OCI-LY7 (cell line): ENCODE measurements around the gene NR5A2. TPM values are rescaled to one million over a fixed set of nuclear protein-coding genes. Genes with fewer than 3 reads are reported as not detected.
"Not testable (repeated sequence)": the region's sequence is repeated elsewhere in the genome, so short reads cannot be mapped to it uniquely, and the experiment has no call there.

Source experiments
- BruUV-seq: library from RNA; stranded (reverse); fragments of 400-500 nt; replicated peaks from 2 replicates; lab custom pipeline; 2021; lab: Mats Ljungman, UMichigan
- CTCF ChIA-PET: fragments of 300-600 bp; sonication (Branson Sonifier 250); formaldehyde crosslinking; loops from one replicate; lab custom pipeline; 2022; ENCODE audit warnings: antibody characterized with exemption; ENCODE audit not compliant: unreplicated experiment; lab: Charles Lee
- POLR2A ChIA-PET: fragments of 300-600 bp; sonication (Branson Sonifier 250); formaldehyde crosslinking; loops from one replicate; lab custom pipeline; 2022; ENCODE audit warnings: antibody characterized with exemption; lab: Charles Lee
- DNase-seq: peaks from one replicate; pipeline ENCODE4 v3.0.0-alpha.2; 2015; ENCODE audit warnings: low spot score
- H2AFZ ChIP-seq: fragments of 200-600 bp; sonication (generic), shearing (Covaris generic); 2 replicates; pipeline ENCODE4 v1.6.1; 2014; ENCODE audit warnings: mild to moderate bottlenecking, antibody characterized with exemption, low read length, moderate library complexity
- H3K27ac ChIP-seq: fragments of 200-600 bp; sonication (generic); 2 replicates; pipeline ENCODE4 v1.5.1; 2014; ENCODE audit warnings: mixed run types, low read depth, mild to moderate bottlenecking, moderate library complexity, low read length, inconsistent platforms; ENCODE audit not compliant: poor library complexity, severe bottlenecking
- H3K36me3 ChIP-seq: fragments of 200-600 bp; sonication (generic); 2 replicates; pipeline ENCODE4 v1.6.1; 2014; ENCODE audit warnings: mild to moderate bottlenecking, antibody characterized with exemption, low read length, moderate library complexity, mixed read lengths; ENCODE audit not compliant: insufficient read depth
- H3K4me1 ChIP-seq: fragments of 200-600 bp; sonication (generic); 2 replicates; pipeline ENCODE4 v1.5.1; 2014; ENCODE audit warnings: mild to moderate bottlenecking, low read length; ENCODE audit not compliant: insufficient read depth, poor library complexity, severe bottlenecking
- H3K4me2 ChIP-seq: fragments of 200-600 bp; sonication (generic); 2 replicates; pipeline ENCODE4 v1.6.1; 2014; ENCODE audit warnings: mild to moderate bottlenecking, low read length
- H3K4me3 ChIP-seq: fragments of 200-600 bp; sonication (generic); 2 replicates; pipeline ENCODE4 v1.5.1; 2014; ENCODE audit warnings: mild to moderate bottlenecking, low read depth, low read length; ENCODE audit not compliant: poor library complexity, severe bottlenecking
- H3K79me2 ChIP-seq: fragments of 200-600 bp; sonication (generic); 2 replicates; pipeline ENCODE4 v1.6.1; 2016; ENCODE audit warnings: low read depth, mild to moderate bottlenecking, low read length, moderate library complexity, mixed read lengths; ENCODE audit not compliant: insufficient read depth
- H3K9me2 ChIP-seq: fragments of 200-600 bp; sonication (generic); 2 replicates; pipeline ENCODE4 v1.6.1; 2016; ENCODE audit warnings: mild to moderate bottlenecking, low read length, mixed read lengths; ENCODE audit not compliant: insufficient read depth
- H3K9me3 ChIP-seq: fragments of 200-600 bp; sonication (generic); 2 replicates; pipeline ENCODE4 v1.6.1; 2014; ENCODE audit warnings: mild to moderate bottlenecking, mixed run types, low read length, mixed read lengths
- H4K20me1 ChIP-seq: fragments of 200-600 bp; sonication (generic); 2 replicates; pipeline ENCODE4 v1.6.1; 2014; ENCODE audit warnings: mild to moderate bottlenecking, antibody characterized with exemption, low read length, moderate library complexity, mixed read lengths; ENCODE audit not compliant: insufficient read depth
- CTCF ChIP-seq: fragments of 200-600 bp; sonication (generic); conservative IDR thresholded peaks from 2 replicates; pipeline ENCODE4 v1.5.1; 2014; ENCODE audit warnings: mild to moderate bottlenecking, antibody characterized with exemption, low read length, moderate library complexity, mixed read lengths
- EZH2phosphoT487 ChIP-seq: fragments of 200-600 bp; sonication (generic); IDR thresholded peaks from 2 replicates; pipeline ENCODE4 v1.6.1; 2018; ENCODE audit warnings: low read depth, borderline replicate concordance, mild to moderate bottlenecking, mixed run types, antibody characterized with exemption, low read length, moderate library complexity, mixed read lengths
- intact Hi-C: fragments of 100-400 bp; cut with micrococcal nuclease; formaldehyde crosslinking; loops from one replicate; pipeline ENCODE4 v1.10.0; 2022; ENCODE audit not compliant: unreplicated experiment
- total RNA-seq, 2 experiments: library from RNA; depleted of rRNA in 1 of 2; stranded (reverse); fragments of >200 nt in 1 of 2; shearing (Covaris generic) in 1 of 2; gene quantifications; 2 replicates each; pipeline ENCODE4 v1.2.3, GENCODE V29; 2014 to 2022

Gene NR5A2
- total RNA-seq, 2 experiments from 2014 or later, result 2.3 to 3.9 TPM

- no peak overlapping the region for H3K4me3 ChIP-seq
- no peaks in the 10 kb centered on the region for H3K4me1 ChIP-seq
- no peaks in the 10 kb centered on the region for H3K9me2 ChIP-seq
- H4K20me1 ChIP-seq, result no peaks in the 10 kb centered on the region
- no peaks in the 10 kb centered on the region for H3K79me2 ChIP-seq
- intact Hi-C loops, result no loop called here
- H3K4me2 ChIP-seq, result no peak overlapping the region
- BruUV-seq, result no TSS peak
- ChIA-PET POLR2A (interaction anchor here (0.5 to 1.5 kb wide), 4 partner anchors 9 to 57 kb away, joined by 3 to 4 read pairs (median 4); no protein-coding TSS in a partner anchor), CTCF (no interaction called here)
- H2AFZ ChIP-seq, result no peak overlapping the region
- DNase-seq, result no peak
- no peak for TF ChIP-seq EZH2phosphoT487
- no peak for TF ChIP-seq CTCF
- no peaks in the 10 kb centered on the region for H3K36me3 ChIP-seq
- H3K9me3 ChIP-seq, result no peaks in the 10 kb centered on the region
- no peak overlapping the region for H3K27ac ChIP-seq
Measured at GRCh38 chr1:200183637-200184036, 156.1 kb downstream of the NR5A2 start.

GRCh38 chr1:200184196-200184595 is 156.7 kb downstream of the NR5A2 start:
- Histone ChIP-seq H3K9me3 (no peaks in the 10 kb centered on the region), H3K4me3 (no peak overlapping the region), H2AFZ (no peak overlapping the region), H3K36me3 (no peaks in the 10 kb centered on the region), H3K4me2 (no peak overlapping the region), H3K79me2 (no peaks in the 10 kb centered on the region), H4K20me1 (no peaks in the 10 kb centered on the region), H3K9me2 (no peaks in the 10 kb centered on the region), H3K4me1 (no peaks in the 10 kb centered on the region), H3K27ac (no peak overlapping the region)
- ChIA-PET POLR2A (interaction anchor here (0.8 to 1.5 kb wide), 3 partner anchors 8 to 26 kb away, joined by 3 to 4 read pairs (median 4); no protein-coding TSS in a partner anchor), CTCF (no interaction called here)
- no peak for DNase-seq
- BruUV-seq, result no TSS peak
- intact Hi-C loops, result no loop called here
- TF ChIP-seq EZH2phosphoT487 (no peak), CTCF (no peak)

- BruUV-seq, DNase-seq, H3K4me3 ChIP-seq, H3K79me2 ChIP-seq, H2AFZ ChIP-seq, H3K9me3 ChIP-seq, intact Hi-C loops, H3K4me2 ChIP-seq, H3K27ac ChIP-seq, H3K4me1 ChIP-seq, H3K9me2 ChIP-seq, H4K20me1 ChIP-seq, H3K36me3 ChIP-seq: not testable (repeated sequence)
- CTCF ChIA-PET, result interaction anchor here (0.6 kb wide), 1 partner anchor 1374 kb away, joined by 3 read pairs; no protein-coding TSS in a partner anchor
- POLR2A ChIA-PET, result interaction anchor here (0.7 kb wide), 2 partner anchors 55 to 67 kb away, joined by 3 read pairs; no protein-coding TSS in a partner anchor
Measured at GRCh38 chr1:200185191-200185590, 157.7 kb downstream of the NR5A2 start.

DNA sequence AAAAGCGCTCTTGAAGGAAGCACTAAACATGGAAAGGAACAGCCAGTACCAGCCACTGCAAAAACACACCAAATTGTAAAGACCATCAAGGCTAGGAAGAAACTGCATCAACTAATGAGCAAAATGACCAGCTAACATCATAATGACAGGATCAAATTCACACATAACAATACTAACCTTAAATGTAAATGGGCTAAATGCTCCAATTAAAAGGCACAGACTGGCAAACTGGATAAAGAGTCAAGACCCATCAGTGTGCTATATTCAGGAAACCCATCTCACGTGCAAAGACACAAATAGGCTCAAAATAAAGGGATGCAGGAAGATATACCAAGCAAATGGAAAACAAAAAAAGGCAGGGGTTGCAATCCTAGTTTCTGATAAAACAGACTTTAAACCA is 159.8 kb downstream of the NR5A2 start:
- CTCF ChIA-PET, H3K9me3 ChIP-seq, DNase-seq, H2AFZ ChIP-seq, H4K20me1 ChIP-seq, BruUV-seq, intact Hi-C loops, H3K9me2 ChIP-seq, H3K4me2 ChIP-seq, H3K27ac ChIP-seq, H3K4me3 ChIP-seq, POLR2A ChIA-PET, H3K79me2 ChIP-seq, H3K36me3 ChIP-seq, H3K4me1 ChIP-seq: not testable (repeated sequence)
